HCT116 (cell line): ENCODE results near the gene MARCKSL1. TPM values are rescaled to one million over a fixed set of nuclear protein-coding genes. Genes with fewer than 3 reads are reported as not detected.

Experiments used
- ATAC-seq: fragments of 200-7000 bp; cut with Tn5 transposase; 2 replicates; pipeline ENCODE4 v1.9.1; 2020; ENCODE audit warnings: mild to moderate bottlenecking, moderate library complexity
- BruUV-seq: library from RNA; stranded (reverse); fragments of 400-500 nt; replicated peaks from 2 replicates; lab custom pipeline; 2021; lab: Mats Ljungman, UMichigan
- CTCF ChIA-PET: fragments of 300-600 bp; sonication (Branson Sonifier 250); formaldehyde crosslinking; loops from one replicate; lab custom pipeline; 2021; ENCODE audit warnings: antibody characterized with exemption; lab: Charles Lee
- POLR2A ChIA-PET: fragments of 300-600, 350-600 bp; sonication (Branson Sonifier 250); formaldehyde crosslinking; loops from one replicate; lab custom pipeline; 2021; ENCODE audit warnings: antibody characterized with exemption; lab: Charles Lee
- RAD21 ChIA-PET, 2 experiments: fragments of 300-600 bp; sonication (Branson Sonifier 250); formaldehyde crosslinking; loops; one replicate each; lab custom pipeline; 2023; ENCODE audit warnings: low total read pairs in 2 of 2; ENCODE audit not compliant: uncharacterized antibody in 2 of 2, unreplicated experiment in 2 of 2, low non-redundant PET in 1 of 2; lab: Charles Lee
- DNase-seq: peaks from one replicate; pipeline ENCODE4 v3.0.0-alpha.2; 2010; ENCODE audit warnings: low read depth, low spot score
- H2AFZ ChIP-seq: fragments of 200-600 bp; shearing (Covaris generic), sonication (generic); 2 replicates; pipeline ENCODE4 v1.6.1; 2017; ENCODE audit warnings: low read depth, mixed run types, mixed read lengths, antibody characterized with exemption, low read length; ENCODE audit not compliant: poor library complexity, severe bottlenecking
- H3K27ac ChIP-seq: 2 replicates; pipeline ENCODE4 v1.5.1; 2012; ENCODE audit warnings: low read depth, low read length
- H3K27me3 ChIP-seq: fragments of 200-600 bp; sonication (generic); 2 replicates; pipeline ENCODE4 v1.6.1; 2016; ENCODE audit warnings: mixed run types, low read length, mixed read lengths; ENCODE audit not compliant: insufficient read depth
- H3K36me3 ChIP-seq, 2 experiments: fragments of 200-500 bp in 1 of 2; fragments of 200-600 bp in 1 of 2; sonication (Bioruptor generic) in 1 of 2; sonication (generic) in 1 of 2; 2 replicates each; pipeline versions ENCODE4 v1.5.1 to v1.6.1; 2014 to 2016; ENCODE audit warnings: low read length in 2 of 2, inconsistent platforms in 1 of 2, mixed read lengths in 1 of 2, mixed run types in 1 of 2; ENCODE audit not compliant: insufficient read depth in 2 of 2, control insufficient read depth in 1 of 2
- H3K4me1 ChIP-seq, 2 experiments: fragments of 200-600 bp in 1 of 2; sonication (generic) in 1 of 2; 2 replicates each; pipeline versions ENCODE4 v1.5.1 to v1.6.1; 2012 to 2017; ENCODE audit warnings: low read length in 2 of 2, inconsistent platforms in 1 of 2, mild to moderate bottlenecking in 1 of 2, mixed read lengths in 1 of 2, mixed run types in 1 of 2, moderate library complexity in 1 of 2; ENCODE audit not compliant: insufficient read depth in 2 of 2, control insufficient read depth in 1 of 2
- H3K4me2 ChIP-seq: fragments of 200-600 bp; sonication (generic); 2 replicates; pipeline ENCODE4 v1.6.1; 2017; ENCODE audit warnings: mixed run types, low read length, mixed read lengths
- H3K4me3 ChIP-seq, 2 experiments: fragments of 200-600 bp in 1 of 2; sonication (generic) in 1 of 2; replicated peaks in 1 of 2; 2 replicates each; pipeline ENCODE4 v1.5.1; 2011 to 2016; ENCODE audit warnings: low read length in 2 of 2, control low read depth in 1 of 2, low read depth in 1 of 2, mild to moderate bottlenecking in 1 of 2, mixed read lengths in 1 of 2, mixed run types in 1 of 2
- H3K79me2 ChIP-seq: fragments of 200-600 bp; sonication (generic); 2 replicates; pipeline ENCODE4 v1.6.1; 2017; ENCODE audit warnings: mild to moderate bottlenecking, mixed run types, low read length, moderate library complexity, mixed read lengths; ENCODE audit not compliant: insufficient read depth
- H3K9ac ChIP-seq: fragments of 200-600 bp; sonication (generic); 2 replicates; pipeline ENCODE4 v1.6.1; 2016; ENCODE audit warnings: low read length, mixed read lengths
- H3K9me2 ChIP-seq: fragments of 200-600 bp; sonication (generic), shearing (Covaris generic); 2 replicates; pipeline ENCODE4 v1.6.1; 2017; ENCODE audit warnings: mixed run types, mild to moderate bottlenecking, moderate library complexity; ENCODE audit not compliant: insufficient read depth
- H3K9me3 ChIP-seq, 2 experiments: fragments of 200-500 bp in 1 of 2; fragments of 200-600 bp in 1 of 2; sonication (Bioruptor generic) in 1 of 2; sonication (generic) in 1 of 2; 2 replicates each; pipeline ENCODE4 v1.6.1; 2014 to 2017; ENCODE audit warnings: low read length in 2 of 2, mixed read lengths in 2 of 2, inconsistent platforms in 1 of 2, low read depth in 1 of 2, mild to moderate bottlenecking in 1 of 2, mixed run types in 1 of 2, moderate library complexity in 1 of 2; ENCODE audit not compliant: control insufficient read depth in 1 of 2, insufficient read depth in 1 of 2
- H4K20me1 ChIP-seq: fragments of 200-600 bp; sonication (generic), shearing (Covaris generic); 2 replicates; pipeline ENCODE4 v1.6.1; 2017; ENCODE audit warnings: mixed run types, mild to moderate bottlenecking, moderate library complexity; ENCODE audit not compliant: insufficient read depth
- CBX3 ChIP-seq: IDR thresholded peaks from 2 replicates; pipeline ENCODE4 v1.6.1; 2012; ENCODE audit warnings: low read depth
- CEBPB ChIP-seq: IDR thresholded peaks from 2 replicates; pipeline ENCODE4 v1.6.1; 2012; ENCODE audit warnings: low read depth
- EGR1 ChIP-seq: IDR thresholded peaks from 2 replicates; pipeline ENCODE4 v1.6.1; 2012; ENCODE audit warnings: low read depth
- ELF1 ChIP-seq: IDR thresholded peaks from 2 replicates; pipeline ENCODE4 v1.6.1; 2012; ENCODE audit warnings: low read depth, borderline replicate concordance
- EZH2 ChIP-seq: fragments of 200-600 bp; sonication (generic); IDR thresholded peaks from 2 replicates; pipeline ENCODE4 v1.6.1; 2017; ENCODE audit warnings: antibody characterized with exemption, mixed run types
- FOSL1 ChIP-seq: IDR thresholded peaks from 2 replicates; pipeline ENCODE4 v1.6.1; 2012; ENCODE audit warnings: low read depth
- POLR2A ChIP-seq: IDR thresholded peaks from 2 replicates; pipeline ENCODE4 v1.7.0; 2011; ENCODE audit warnings: borderline replicate concordance; ENCODE audit not compliant: insufficient read depth, insufficient read length; ENCODE audit errors: extremely low read depth
- POLR2AphosphoS5 ChIP-seq: IDR thresholded peaks from 2 replicates; pipeline ENCODE4 v1.6.1; 2011; ENCODE audit warnings: mild to moderate bottlenecking, low read depth, low read length, moderate library complexity
- SP1 ChIP-seq: IDR thresholded peaks from 2 replicates; pipeline ENCODE4 v1.6.1; 2012; ENCODE audit warnings: low read depth
- intact Hi-C: fragments of 100-400 bp; cut with micrococcal nuclease; formaldehyde crosslinking; loops from 2 replicates; pipeline ENCODE4 v1.10.0; 2022
- total RNA-seq: library from RNA; stranded (reverse); gene quantifications from one replicate; pipeline ENCODE4 v1.2.1, GENCODE V29; 2021; ENCODE audit not compliant: unreplicated experiment
- TF ChIP-seq, protein P1 (sequence below): IDR thresholded peaks from 2 replicates; pipeline ENCODE4 v1.6.1; 2012; ENCODE audit warnings: low read depth
- TF ChIP-seq, protein P2 (sequence below): IDR thresholded peaks from 2 replicates; pipeline ENCODE4 v1.6.1; 2012
- TF ChIP-seq, protein P3 (sequence below): IDR thresholded peaks from 2 replicates; pipeline ENCODE4 v1.6.1; 2012

Gene MARCKSL1
- total RNA-seq, 1 experiment from 2014 or later, result 127 TPM

DNA sequence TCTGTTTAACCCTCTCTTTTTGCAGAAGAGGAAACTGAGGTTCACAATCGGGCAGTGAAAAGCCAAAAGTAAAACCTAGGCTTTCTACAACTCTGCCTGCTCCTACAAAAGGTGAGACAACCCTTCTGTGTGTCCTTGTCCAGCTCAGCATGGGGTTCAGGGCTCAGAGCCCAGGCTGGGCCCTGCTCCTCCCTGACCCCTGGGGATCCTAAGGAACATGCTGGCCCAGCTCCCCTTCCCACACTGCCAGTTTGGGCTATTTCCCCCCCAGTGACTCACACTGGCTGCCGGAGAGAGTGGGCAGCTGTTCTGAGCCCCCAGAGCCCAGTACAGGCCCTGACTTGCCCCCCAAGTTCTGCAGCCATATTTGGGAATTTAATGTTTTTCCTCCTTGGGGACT is 17.4 kb upstream of the MARCKSL1 start:
- TF ChIP-seq, protein P1, sequence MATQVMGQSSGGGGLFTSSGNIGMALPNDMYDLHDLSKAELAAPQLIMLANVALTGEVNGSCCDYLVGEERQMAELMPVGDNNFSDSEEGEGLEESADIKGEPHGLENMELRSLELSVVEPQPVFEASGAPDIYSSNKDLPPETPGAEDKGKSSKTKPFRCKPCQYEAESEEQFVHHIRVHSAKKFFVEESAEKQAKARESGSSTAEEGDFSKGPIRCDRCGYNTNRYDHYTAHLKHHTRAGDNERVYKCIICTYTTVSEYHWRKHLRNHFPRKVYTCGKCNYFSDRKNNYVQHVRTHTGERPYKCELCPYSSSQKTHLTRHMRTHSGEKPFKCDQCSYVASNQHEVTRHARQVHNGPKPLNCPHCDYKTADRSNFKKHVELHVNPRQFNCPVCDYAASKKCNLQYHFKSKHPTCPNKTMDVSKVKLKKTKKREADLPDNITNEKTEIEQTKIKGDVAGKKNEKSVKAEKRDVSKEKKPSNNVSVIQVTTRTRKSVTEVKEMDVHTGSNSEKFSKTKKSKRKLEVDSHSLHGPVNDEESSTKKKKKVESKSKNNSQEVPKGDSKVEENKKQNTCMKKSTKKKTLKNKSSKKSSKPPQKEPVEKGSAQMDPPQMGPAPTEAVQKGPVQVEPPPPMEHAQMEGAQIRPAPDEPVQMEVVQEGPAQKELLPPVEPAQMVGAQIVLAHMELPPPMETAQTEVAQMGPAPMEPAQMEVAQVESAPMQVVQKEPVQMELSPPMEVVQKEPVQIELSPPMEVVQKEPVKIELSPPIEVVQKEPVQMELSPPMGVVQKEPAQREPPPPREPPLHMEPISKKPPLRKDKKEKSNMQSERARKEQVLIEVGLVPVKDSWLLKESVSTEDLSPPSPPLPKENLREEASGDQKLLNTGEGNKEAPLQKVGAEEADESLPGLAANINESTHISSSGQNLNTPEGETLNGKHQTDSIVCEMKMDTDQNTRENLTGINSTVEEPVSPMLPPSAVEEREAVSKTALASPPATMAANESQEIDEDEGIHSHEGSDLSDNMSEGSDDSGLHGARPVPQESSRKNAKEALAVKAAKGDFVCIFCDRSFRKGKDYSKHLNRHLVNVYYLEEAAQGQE, result no peak
- TF ChIP-seq SP1, result no peak
- no peak for TF ChIP-seq CBX3
- no peak for TF ChIP-seq CEBPB
- TF ChIP-seq POLR2A, result no peak
- TF ChIP-seq, protein P2, sequence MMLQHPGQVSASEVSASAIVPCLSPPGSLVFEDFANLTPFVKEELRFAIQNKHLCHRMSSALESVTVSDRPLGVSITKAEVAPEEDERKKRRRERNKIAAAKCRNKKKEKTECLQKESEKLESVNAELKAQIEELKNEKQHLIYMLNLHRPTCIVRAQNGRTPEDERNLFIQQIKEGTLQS, result no peak
- no peak for TF ChIP-seq POLR2AphosphoS5
- TF ChIP-seq EZH2, result no peak
- TF ChIP-seq, protein P3, sequence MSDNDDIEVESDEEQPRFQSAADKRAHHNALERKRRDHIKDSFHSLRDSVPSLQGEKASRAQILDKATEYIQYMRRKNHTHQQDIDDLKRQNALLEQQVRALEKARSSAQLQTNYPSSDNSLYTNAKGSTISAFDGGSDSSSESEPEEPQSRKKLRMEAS, result no peak
- no peak for TF ChIP-seq FOSL1
- no peak for TF ChIP-seq EGR1
- TF ChIP-seq ELF1, result no peak
- Histone ChIP-seq H3K4me2 (no peak overlapping the region), H4K20me1 (no peaks in the 10 kb centered on the region), H3K36me3 (no peaks in the 10 kb centered on the region), H3K4me1 (peaks cover 5 to 21% of the 10 kb centered on the region in 2 experiments; a peak in 3 of 4 replicates), H3K79me2 (no peaks in the 10 kb centered on the region), H3K9ac (no peak overlapping the region), H2AFZ (no peak overlapping the region), H3K9me2 (no peaks in the 10 kb centered on the region), H3K27ac (no peak overlapping the region), H3K4me3 (no peak overlapping the region), H3K9me3 (no peaks in the 10 kb centered on the region), H3K27me3 (no peaks in the 10 kb centered on the region)
- DNase-seq (no peak), ATAC-seq (no peak)
- no TSS peak for BruUV-seq
- CTCF ChIA-PET, result no interaction called here
- POLR2A ChIA-PET, result no interaction called here
- RAD21 ChIA-PET, result no interaction called here
- intact Hi-C loops, result no loop called here
